OCI-M2 (cell line): ENCODE results near the gene ESYT1.
"Not testable (repeated sequence)": the region's sequence is repeated elsewhere in the genome, so short reads cannot be mapped to it uniquely, and the experiment has no call there.

Experiments used
- DNase-seq: peaks from one replicate; lab custom pipeline; 2025; ENCODE audit not compliant: unreplicated experiment; lab: John Stamatoyannopoulos, UW

ESYT1 gene

DNA sequence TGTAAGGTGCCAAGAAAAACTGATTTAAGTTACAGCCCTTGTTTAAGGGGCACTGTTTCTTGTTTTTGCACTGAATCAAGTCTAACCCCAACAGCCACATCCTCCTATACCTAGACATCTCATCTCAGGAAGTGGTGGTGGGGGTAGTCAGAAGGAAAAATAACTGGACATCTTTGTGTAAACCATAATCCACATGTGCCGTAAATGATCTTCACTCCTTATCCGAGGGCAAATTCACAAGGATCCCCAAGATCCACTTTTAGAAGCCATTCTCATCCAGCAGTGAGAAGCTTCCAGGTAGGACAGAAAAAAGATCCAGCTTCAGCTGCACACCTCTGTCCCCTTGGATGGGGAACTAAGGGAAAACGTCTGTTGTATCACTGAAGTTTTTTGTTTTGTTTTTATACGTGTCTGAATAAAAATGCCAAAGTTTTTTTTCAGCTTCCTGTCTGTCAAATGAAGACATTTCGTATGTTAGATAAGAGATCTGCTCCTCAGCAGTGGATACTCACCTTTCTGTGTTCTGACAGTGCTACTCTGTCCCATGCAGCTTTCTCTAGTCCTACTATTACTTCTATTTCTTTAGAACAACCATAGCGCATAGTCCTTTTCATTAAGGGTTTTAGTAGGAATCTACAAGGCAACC lies 24.9 kb upstream of the ESYT1 start:
- no peak for DNase-seq

GRCh38 chr12:56103823-56104108 lies 24.3 kb upstream of the ESYT1 start:
- no peak for DNase-seq

DNA sequence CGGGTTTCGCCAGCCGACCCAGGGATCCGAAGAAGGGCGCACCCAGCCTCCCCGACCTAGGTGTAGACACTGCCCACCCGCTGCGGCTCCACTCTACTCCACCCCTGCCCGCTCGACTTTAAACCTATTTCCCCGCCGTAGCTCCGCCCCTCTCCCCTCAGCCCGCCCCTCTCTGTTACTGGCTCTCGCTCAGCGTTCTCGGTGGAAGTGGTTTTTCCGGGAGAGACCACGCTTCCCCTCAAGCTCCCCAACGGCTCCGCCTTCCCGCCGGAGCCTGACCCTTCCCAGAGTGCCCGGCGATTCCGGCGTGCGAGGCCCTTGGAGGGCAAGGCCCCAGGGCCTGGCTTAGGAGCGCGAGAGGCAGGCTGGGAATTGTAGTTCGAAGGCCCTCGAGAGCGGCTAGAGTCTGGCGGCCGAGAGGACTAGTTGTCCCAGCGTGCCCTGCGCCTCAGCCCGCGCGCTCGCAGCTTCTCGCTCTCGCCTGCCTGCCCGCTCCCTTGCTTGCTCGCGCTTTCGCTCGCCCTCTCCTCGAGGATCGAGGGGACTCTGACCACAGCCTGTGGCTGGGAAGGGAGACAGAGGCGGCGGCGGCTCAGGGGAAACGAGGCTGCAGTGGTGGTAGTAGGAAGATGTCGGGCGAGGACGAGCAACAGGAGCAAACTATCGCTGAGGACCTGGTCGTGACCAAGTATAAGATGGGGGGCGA lies 23.8 kb upstream of the ESYT1 start, which contains the start of gene PA2G4:
Gene PA2G4, plus strand, starts transcription at position 451 of the 706 bp plus-strand sequence. Its CDS starts 179 bp downstream, at position 630.
- DNase-seq, result peak; percentile 87

DNA sequence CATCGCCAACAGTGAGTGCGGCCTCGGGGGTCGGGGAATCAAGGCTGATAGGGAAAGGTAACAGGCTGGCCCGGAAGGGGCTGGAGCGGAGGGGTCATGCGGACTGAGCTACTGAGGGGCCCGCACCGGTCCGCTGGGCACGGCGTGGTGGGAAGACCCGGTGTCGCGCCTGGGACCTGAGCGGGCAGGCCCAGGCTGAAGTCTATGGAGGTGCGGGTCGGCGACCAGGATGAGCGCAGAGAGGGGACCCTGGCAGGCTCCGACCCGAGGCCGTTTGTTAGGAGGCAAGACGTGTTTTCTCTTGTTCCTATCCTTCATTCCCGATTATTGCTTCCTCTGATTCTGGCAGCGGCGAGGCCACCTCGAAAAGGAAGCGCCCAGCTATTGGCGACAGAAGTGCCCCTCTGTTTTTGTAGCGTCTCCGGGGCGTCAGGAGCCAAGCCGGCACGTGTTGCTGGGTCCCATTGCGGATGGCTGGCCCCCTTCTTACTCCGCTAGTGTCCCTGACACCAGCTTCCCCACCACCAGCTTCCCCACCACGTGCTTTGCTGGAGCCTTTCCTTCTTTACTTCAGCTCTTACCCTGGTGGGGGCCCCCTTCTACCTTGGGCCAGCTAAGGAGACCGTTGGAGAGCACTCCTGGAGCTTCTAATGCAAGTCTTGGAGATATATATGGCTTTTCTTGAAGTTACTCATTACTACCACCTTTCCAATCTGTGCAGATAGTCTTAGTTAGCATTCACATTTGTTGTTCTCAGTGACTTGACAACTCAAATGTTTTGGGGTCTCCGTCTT lies 23.1 kb upstream of the ESYT1 start:
- DNase-seq, result no peak

DNA sequence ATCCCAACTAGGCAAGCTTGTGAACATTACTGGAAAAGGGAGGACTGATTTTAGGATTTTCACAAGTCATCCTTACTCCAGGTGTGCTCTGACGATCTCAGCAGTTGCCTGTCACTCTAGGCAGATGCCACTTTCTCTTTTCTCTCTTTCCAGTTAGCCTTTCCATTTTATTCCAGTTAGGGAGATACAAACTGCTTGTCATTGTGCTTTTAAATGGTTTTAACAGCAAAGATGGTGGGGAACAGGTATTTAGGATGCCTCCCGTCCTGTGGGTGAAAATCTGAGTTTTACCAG lies 22.5 kb upstream of the ESYT1 start:
- DNase-seq, result no peak

GRCh38 chr12:56107242-56107641 lies 20.8 kb upstream of the ESYT1 start:
- no peak for DNase-seq

DNA sequence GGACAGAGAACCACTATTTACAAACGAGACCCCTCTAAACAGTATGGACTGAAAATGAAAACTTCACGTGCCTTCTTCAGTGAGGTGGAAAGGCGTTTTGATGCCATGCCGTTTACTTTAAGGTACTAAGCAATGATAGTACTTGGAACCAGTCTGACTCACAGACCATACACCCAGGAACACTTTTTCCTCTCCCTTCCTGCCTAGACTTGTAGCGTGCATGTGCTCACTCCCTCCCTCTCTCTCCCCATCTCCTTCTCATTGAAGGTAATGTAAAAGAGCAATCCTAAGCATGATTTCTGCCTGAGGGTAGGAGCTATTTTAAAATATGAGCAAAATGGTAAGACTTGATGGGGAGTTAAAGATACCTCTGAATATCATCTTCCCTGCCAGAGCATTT lies 17.5 kb upstream of the ESYT1 start:
- DNase-seq, result no peak

- no peak for DNase-seq
Observed at GRCh38 chr12:56114084-56114483, 14.0 kb upstream of the ESYT1 start.

- DNase-seq, result no peak
Observed at GRCh38 chr12:56115329-56115728, 12.7 kb upstream of the ESYT1 start.

GRCh38 chr12:56116267-56117081 lies 11.6 kb upstream of the ESYT1 start, which contains the start of gene RPL41:
TSS of gene RPL41 (plus strand) at chr12:56116633.
- DNase-seq, result peak; percentile 87

GRCh38 chr12:56117082-56117706 lies 10.9 kb upstream of the ESYT1 start:
- DNase-seq, result not testable (repeated sequence)

GRCh38 chr12:56117778-56118687 lies 10.0 kb upstream of the ESYT1 start, which contains the start of gene ZC3H10:
TSS of gene ZC3H10 (plus strand) at chr12:56118266. CDS start at chr12:56120563, 2,297 bp downstream.
- peak; percentile 77 for DNase-seq

DNA sequence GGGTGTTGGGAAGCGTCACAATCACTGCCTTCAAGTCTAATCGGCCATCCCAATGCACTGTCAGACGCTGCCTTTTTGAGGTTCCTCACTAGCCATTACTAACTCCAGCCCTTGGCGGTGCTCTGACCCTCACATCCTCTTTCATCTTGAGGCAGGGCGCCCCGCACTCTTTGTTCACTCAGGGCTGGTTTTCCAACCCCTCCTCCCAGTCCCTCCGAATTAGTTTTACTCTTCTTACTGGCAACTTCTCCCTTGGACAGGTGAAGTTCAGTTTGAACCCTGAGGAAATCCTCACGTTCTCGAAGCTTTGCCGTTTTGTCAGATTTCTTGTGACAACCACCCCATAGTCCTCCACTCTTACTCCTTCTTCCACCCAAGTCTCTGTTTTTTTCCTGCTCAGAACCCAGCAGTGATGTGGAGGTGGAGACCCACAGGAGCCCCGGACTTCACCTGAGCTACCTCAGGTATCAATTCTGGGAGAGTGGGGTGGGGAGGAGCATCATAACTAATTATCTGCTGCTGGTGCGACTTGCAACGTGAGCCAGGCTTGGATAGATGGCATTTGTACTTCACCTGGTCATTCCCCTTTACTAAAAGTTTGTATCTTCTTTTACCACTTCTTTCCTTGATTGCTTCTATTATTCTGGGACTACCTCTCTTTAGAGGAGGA lies 9.2 kb upstream of the ESYT1 start:
- no peak for DNase-seq

DNA sequence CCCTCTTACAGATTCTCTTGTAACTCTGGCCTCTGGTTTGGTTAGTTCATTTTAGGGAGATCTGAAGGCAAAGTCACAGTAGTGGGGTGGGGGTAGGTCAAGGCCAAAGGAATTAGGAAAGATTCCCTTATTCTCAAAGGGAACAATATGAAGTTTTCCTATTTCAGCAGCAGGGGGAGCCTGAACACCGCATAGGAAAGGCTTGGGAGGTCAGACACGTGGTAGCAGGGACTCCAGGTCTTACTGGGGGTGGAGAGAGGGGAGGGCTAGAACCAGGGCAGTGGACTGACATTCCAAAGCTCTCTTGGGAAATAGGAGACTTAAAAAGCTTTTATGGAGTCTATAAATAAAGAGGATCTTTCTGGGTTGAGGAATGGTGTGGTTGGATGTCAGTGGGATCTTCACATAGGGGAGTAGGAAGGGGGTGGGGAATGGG lies 8.7 kb upstream of the ESYT1 start:
- no peak for DNase-seq

DNA sequence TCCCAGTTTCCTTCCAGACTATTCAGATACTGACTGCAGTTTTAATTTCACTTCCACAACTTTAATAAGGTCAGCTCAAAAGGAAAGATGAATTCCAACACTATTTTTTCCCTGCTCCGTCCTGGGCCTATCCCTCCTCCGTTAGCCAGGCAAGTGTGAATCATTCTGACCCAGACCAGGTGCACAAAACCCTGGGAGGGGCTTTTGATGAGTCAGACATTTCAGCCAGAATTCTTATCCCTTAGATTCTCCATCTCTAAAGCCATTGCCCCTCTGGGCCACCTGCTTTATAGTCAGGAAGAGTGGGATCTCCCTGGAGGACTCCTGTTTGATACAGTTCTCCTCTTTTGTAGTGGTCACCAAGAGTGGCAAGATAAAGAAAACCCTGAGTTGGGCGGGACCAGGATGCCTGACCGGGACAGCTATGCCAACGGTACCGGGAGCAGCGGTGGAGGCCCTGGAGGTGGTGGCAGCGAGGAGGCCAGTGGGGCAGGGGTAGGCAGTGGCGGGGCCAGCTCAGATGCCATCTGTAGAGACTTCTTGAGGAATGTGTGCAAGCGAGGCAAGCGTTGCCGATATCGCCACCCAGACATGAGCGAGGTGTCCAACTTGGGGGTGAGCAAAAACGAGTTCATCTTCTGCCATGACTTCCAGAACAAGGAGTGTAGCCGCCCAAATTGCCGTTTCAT lies 7.8 kb upstream of the ESYT1 start:
- no peak for DNase-seq

GRCh38 chr12:56121204-56121870 lies 6.7 kb upstream of the ESYT1 start:
- no peak for DNase-seq

DNA sequence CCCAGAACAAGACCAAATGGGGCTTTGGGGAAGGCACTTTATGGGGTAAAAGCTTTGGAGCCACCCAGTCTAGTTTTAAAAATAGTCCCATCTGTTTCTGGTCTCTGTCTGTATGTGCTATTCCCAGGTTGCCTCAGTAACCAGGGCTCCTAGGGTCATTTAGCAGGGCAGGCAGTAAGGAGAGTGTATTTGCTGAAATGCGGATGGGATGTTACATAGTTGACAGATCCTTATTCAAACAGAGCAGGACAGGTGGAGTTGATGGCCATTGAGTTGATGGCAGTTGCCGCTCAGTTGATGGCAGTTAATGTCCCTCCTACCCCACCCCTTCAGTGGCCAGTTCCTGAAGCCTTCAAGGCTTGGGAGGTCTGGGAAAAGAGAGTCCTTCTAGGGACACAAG lies 5.4 kb upstream of the ESYT1 start:
- no peak for DNase-seq

DNA sequence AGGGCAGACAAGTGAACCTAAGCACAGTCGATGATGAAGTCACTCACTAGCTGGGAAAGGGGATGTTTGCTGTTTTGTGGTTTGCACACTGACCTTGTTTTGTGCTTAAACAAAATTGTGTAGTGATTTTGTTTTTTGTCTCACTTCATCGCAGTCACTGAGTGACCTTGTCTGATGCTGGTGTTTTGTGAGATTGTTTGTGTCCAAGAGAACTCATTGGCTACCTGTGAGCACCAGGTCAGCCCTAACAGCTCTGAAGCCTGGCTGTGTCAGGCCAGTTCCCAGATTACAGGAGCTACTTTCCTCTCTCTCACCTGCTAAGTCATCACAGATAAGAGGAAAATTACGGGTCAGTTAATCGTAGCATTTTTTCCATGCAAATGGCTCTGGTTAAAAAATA lies 3.9 kb upstream of the ESYT1 start:
- no peak for DNase-seq
